Forelimb muscle (tissue), 1 donor: Measurements from ENCODE around the gene NAP1L4. TPM values are rescaled to one million over a fixed set of nuclear protein-coding genes. Genes with fewer than 3 reads are reported as not detected.

Source experiments
- DNase-seq: peaks from one replicate; pipeline ENCODE4 v3.0.0-alpha.2; 2013; ENCODE audit warnings: low read depth
- polyA plus RNA-seq: library from polyadenylated mRNA; unstranded; fragments of 120-200 nt; gene quantifications from one replicate; pipeline ENCODE4 v1.2.1, GENCODE V29; 2013; ENCODE audit not compliant: insufficient read length

The NAP1L4 gene
- polyA plus RNA-seq, 1 donor, result 110 TPM

DNA sequence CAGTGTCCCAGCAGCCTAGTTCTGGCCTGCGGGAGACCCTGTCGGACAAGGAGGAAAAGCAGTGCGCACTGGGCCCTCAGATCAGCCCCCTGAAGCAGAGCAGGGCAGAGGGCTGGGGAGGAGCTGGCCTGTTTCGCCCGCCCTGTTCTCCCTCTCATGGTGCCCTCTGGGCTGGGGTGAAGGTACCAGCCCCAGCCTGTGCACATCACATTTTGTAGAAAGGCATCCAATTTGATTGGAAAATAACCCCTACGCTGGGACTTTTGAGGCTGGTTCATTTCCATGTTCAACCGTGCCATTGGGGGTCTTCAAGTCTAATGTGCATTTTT lies 832 bp upstream of the NAP1L4 start:
- no peak for DNase-seq

DNA sequence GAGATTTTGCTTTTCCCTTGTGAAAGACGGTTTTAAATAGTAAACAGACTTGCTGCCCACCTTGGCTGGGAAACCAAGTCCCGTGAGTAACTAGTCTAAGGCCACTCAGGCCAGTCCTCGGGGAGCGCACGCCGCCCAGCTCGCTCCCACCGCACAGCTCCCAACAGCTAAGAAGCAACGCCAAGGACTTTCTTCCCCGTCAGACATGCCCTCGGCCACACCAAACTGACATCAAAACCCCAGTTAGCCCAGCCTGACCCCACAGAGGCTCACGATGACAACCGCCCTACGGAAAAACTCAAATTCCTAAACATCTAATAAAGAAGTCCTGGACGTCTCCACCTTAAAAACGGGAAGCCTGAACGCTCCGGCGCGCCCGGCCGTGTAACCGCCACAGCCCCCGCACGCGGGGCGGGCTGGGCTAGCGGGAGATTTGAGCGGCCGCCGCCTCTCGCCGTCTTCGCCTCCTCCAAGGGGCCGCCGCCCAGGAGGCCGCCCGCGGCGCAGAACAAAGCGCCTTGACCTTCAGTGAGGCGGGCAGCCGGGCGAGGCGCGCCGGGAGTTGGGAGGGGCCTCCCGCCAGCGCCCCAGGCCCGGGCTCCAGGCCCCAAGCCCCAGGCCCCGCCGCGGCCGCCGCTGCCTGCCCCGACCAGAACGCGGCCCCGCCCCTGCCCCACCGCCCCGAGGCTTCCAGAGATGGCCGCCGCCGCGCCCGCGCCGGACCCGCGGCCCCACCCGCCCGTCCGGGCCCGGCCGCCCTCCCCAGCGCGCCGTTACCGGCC lies 486 bp downstream of the NAP1L4 start:
- DNase-seq, result no peak

DNA sequence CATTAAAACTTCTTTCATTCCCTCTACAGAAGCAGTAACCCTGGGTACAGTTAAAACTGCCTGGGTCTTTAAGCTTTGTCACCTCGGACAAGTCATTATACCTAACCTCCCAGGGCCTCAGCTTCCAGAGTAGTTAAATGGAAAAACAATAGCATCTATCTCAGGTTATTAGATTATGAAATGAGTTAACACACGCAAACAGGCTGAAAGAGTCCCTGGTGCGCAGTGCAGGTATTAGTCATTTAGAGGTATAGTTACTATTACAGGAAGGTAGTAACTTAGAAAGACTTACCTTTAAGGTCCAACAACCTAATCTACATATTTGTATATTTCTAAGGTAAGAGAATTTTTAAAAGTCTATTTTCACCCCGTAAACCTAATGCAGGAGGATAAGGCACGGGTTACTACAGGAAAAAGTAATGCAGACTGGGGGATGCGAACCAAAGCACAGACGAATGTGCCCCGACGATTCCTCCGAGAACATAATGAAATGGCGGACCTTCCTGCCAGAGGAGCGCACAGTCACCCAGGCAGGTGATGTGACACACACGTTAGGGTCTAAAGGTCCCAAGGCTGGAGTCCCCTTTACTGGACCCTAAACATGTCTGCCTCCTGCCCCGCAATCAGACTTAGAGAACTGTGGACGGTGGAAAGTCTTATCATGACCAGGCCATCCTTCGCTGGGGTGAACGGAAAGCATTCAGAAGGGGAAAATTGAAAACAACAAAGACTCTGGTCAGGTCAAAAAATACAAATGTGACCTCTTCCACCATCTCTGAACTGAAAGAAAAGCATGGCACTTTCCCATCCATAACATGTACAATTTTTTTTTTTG lies 1.3 kb downstream of the NAP1L4 start:
- no peak for DNase-seq

DNA sequence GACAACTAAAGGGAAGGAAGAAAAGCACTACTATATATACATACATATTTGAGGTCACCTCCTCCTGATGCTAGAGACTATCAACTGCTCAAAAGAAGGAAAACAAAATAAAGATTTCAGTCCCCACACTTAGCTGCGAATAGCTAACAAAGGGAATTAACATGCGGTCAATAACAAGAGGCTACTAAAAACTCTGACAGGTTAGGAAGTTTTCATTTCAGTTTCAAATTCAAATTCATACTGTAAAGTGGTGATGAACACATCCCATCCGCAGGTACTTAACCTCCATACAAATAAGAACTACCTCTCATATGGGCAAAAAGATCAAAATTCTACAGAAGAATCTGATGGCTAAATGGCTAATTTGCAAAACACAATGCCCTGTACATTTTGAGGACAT lies 2.6 kb downstream of the NAP1L4 start:
- DNase-seq, result no peak

DNA sequence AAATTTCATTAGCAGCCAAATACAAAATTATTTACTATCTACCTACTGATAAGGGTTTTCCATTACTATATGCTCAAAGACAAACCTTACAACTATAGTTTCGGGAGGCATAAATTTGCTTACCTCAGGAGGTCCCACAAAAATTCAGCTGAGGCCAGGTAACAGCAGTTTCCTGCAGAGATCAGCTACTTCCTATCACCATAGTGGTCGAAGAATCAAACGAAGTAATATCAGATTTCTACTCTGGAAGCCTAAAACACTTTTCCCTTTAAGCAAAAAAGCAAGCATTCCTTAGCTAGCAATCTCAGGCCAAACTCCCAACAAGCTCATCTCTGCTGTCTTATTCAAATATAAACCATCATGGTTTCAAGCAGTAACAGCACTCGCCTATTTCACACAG lies 3.1 kb downstream of the NAP1L4 start:
- no peak for DNase-seq

DNA sequence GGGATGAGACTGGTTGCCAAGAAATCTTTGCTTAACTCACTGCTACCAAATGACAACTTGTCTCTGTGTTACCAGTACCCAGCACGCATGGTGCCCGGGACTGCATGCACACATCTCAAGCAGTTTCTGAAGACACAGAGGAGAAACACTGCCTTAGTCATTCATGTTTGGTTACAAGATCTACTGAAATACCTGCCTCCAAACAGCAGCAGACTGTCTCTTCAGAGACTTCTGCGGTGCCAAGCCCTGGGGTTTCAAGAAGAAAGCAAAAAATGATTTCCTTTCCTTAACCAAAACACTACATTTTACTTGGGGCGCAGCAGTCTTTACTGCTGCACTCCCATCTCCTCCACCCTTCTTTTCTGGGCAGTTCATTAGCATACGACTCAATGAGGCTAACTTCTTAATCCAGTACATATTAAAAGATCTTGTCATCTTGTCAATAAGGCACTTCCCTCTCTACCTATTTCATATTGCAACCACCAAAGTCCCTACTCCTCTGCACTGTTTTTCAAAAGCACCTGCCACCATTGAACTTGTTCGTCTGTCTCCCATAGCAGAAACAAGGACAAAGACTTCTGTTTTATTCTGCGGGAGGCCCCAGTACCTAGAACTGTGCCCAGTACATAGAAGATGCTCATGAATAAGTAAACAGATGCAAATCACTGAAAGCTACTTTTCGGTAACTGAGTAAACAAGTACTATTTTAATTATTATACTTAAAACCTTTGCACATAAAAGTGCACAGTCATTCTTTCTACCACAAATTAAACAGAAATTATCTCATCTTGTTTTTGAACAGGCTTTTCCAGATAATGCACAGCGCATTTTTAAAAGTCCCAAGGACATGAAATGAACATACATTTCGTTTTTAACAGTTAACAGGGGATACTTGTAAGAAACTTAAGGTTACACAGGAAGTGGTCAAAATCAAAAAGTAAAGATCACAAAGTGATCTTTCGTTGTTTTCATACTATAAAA lies 4.0 kb downstream of the NAP1L4 start:
- DNase-seq, result no peak

DNA sequence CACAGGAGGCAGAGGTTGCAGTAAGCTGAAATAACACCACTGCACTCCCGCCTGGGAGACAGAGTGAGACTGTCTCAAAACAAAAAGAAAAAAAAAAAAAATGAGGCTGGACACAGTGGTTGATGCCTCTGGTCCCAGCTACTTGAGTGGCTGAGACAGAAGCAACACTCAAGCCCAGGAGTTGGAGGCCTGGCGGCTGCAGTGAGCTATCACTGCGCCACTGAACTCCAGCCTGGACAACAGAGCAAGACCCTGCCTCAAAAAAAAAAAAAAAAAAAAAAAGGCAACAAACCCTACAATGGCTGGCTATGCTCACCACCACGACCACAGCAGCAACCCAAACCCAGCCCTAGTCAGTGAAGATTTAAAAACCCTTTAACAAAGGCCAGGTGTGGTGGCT lies 8.2 kb downstream of the NAP1L4 start:
- no peak for DNase-seq

DNA sequence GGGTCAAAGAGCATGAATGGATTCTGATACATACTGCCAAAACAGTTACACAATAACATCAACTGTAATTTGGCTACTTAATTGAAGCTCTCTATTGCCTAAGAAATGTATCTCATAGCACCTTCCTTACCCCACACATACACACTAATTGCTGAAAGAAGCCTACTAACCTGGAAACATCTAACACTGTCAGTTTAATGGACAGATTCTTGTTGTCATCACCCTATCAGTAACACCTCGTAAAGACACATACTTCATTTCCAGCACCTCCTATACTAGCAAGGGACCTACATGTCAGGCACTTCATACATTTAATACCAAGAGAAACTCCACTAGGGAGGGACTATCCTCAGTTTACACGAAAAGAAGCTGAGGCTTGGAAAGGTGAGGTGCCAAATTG lies 9.9 kb downstream of the NAP1L4 start:
- no peak for DNase-seq

DNA sequence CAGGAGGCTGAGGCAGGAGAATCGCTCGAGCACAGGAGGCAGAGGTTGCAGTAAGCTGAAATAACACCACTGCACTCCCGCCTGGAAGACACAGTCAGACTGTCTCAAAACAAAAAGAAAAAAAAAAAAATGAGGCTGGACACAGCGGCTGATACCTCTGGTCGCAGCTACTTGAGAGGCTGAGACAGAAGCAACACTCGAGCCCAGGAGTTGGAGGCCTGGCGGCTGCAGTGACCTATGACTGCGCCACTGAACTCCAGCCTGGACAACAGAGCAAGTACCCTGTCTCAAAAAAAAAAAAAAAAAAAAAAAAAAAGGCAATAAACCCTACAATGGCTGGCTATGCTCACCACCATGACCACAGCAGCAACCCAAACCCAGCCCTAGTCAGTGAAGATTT lies 11.0 kb downstream of the NAP1L4 start:
- no peak for DNase-seq

DNA sequence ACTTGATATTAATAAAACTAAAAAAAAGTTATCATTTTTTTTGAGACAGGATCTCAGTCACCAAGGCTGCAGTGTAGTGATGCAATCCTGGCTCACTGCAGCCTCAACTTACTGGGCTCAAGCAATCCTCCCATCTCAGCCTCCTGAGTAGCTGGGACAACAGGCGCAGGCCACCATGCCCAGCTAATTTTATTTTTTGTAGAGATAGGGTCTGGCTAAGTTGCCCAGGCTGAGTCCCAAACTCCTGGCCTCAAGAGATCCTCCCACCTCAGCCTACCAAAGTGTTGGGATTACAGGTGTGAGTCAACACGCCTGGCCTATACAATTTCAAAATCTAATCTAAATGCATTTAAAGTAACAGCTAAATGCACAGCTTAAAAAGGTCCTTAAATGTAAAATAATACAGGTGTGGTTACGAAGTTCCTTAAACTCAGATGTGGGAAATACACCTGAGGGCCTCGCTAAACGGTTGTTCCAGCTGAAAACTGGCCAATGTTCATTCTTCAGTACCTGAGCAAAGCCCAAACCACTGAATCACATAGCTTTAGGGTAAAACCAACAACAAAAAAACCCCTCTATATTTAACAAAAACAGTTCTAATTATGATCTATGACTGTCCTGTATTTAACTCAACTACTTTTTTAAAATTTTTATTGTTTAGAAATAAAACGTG lies 11.8 kb downstream of the NAP1L4 start:
- DNase-seq, result no peak

DNA sequence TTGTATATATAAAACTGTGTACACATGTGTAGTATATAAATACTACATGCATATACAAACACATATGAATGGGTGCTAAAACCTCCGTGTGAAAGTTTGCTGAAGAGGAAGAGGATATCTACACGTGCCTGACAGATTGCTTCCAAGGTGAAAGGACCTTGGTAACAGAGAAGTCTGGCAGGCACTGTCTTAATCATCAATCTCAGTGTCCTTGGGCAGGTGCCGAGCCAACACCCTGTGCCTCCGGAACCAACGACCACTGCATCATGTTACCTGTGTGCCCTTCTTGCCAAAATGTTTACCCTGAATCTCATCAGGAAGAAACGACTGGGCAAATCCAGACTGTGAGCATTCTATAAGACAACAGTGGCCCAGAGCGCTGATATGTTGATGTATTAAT lies 15.0 kb downstream of the NAP1L4 start:
- DNase-seq, result no peak

DNA sequence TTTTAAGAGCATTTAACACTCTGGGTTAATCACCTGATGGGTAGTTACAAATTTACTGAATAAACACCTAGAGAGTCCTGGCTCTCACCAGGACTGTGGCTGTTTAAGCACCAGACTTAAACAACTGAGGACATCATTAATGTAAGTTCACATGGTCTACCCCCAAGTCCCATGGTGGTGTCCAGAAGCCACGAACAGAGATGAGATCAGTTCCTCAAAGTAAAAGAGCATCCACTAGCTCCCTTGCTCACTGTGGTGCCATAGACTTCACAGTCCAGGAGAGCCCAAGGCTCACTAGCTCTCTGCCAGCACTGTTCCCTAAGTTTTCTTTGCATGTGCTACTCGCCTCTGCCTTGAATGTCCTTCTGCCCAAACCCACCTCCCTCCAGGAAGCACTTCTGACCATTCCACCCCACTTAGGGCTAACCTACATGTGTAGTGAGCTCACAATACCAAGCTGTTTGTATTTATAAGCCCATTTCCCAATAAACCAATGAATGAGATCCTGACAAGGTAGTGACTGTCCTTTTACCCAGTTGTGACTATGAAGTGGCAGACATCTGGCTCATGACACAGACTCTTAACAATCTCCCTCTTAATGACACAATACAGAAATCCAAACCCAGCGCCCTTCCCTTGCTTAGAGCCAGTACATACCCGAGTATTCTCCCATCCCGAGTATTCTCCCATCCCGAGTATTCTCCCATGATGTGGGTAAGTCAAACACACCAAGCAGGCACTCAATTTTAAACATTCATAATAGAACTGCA lies 15.7 kb downstream of the NAP1L4 start:
- no peak for DNase-seq

DNA sequence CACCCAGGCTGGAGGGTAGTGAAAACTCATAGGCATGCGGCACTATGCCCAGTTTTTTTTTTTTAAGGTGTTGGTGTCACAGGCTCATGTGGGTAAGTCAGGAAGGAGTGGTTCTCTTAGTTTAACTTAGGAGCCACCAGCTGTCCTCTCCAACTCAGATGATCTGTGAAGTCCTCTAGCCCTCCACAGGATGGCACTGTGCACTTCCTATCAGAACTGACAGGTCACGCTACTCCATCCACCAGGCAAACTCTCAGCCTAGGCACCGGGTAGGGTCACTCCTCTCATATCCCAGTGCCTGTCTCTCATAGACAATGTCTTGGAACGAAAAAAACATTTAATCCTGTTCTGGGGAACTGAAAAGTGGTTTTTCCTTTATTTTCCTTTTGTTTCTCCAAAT lies 16.5 kb downstream of the NAP1L4 start:
- DNase-seq, result no peak

DNA sequence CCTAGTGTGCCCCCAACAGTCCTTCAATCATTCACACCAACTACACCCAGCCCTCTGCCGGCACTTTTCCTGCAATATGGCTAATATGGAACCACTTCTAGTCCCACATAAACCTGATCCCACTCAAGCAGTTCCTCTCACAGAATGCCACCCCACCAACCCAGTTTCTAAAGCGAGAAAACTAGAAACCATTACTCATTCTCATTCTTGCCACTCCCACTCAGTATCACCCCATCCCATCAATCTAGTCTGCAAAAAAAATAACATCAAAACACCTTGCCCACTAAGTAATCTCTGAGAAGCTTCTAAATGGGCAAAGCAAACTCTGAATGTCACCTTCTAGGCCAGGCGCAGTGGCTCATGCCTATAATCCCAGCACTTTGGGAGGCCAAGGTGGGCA lies 17.9 kb downstream of the NAP1L4 start:
- no peak for DNase-seq

DNA sequence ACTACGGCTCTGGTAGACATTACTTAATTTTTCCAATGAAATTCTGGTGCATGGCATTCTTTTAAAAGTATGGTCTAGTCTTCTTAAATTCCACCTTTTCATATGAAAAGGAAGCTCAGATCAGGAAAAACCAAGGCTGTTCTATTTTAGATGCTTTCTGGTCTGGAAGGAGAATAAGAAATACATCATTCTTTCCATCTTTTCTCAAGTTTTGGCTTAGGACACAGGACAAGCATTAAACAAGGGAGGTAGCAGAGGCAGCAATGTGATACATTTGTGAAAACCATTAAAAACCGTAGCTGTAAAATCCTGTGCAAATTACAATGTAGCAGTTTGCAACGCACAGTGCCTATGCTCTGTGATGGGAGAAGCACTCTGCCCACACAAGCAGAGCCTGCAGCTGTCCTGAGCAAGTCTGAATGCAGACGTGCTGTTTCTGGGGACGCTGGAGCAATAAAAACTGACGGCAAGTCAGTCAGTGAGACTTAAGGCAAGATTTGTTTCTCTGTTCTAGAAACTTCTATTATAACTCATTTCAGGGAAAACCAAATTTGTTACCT lies 23.7 kb downstream of the NAP1L4 start:
- DNase-seq, result no peak

DNA sequence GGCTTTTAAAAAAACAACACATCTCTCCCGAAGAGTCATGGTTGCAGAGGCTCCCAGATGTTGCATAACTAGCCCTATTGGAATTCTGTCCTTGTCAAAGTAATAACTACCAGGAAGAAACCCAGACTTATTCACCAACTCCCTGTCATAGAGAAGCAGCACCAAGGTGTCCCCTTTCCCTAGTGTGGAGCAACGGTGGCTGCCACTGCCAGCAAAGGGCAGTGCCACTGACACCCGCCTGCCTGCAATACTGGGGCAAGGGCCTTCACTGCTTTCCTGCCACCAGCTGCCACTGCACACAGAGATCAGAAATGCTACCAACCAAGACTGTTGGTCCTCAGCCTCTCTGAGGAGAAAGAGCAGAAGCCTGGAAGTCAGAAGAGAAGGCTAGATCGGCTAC lies 27.3 kb downstream of the NAP1L4 start:
- DNase-seq, result no peak

DNA sequence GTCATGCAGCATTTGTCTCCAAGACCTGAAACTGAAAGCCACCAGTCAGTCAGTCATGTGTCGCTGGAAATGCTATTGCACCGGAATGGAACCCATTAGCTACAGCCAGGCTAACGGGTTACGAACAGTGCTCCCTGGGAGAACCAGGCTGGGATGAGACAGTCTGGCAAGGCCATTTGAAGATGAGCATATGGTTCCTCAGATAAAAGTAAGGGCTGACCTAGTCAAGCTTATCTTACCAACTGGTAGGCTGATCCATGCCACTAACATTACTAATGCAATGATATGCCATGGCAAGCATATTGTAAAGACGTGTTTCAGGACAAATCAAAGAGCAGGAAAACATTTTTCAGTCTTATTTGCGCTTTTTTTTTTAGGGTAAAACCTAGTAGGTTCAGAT lies 28.4 kb downstream of the NAP1L4 start:
- no peak for DNase-seq

DNA sequence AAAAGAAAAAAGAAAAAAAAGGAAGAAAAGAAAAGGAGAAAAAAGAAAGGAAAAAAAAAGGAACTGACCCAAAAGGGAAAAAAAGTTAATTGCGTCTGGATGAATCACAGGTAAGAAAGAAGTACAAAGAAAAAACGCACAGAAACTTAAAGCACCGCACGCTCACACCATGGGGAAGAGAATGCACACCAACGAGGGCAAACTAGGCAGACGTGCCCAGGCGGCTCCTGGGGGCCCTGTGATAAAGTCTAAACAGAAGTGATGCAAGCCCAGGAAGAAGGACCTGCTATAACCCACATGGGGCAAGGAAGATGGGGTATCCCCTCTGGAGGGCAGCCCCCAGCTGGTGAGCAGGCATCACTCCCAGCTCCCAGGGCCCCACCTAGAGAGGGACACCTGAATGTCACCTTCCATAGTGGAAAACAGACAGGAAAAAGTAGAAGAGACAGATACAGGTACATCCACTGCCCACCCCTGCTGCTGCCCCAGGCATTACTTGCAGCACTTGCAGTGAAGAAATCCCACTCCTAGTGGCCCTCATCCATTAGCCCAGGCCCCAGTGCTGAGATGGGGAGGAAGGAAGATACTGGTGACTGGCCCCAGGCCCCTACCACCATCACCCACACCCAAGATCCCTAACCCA lies 28.9 kb downstream of the NAP1L4 start:
- no peak for DNase-seq

DNA sequence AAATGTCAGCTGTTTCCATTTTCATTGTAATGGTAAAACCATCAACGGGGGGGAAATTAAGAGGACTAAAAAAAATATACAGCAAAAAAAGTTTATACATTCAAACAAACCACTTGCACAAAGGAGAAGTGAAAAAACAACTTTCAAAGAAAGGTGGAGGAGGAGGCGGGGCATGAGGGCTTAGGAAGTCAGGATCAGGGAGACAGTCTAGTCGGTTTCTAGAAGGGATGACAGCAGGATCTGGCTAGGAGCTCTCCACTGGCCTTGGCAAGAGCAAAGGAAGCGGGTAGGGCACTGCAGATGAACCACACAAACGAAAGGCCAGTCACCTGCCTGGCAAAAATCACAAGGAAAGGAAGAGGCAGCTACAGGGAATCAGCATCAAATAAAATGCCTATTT lies 31.0 kb downstream of the NAP1L4 start:
- no peak for DNase-seq

DNA sequence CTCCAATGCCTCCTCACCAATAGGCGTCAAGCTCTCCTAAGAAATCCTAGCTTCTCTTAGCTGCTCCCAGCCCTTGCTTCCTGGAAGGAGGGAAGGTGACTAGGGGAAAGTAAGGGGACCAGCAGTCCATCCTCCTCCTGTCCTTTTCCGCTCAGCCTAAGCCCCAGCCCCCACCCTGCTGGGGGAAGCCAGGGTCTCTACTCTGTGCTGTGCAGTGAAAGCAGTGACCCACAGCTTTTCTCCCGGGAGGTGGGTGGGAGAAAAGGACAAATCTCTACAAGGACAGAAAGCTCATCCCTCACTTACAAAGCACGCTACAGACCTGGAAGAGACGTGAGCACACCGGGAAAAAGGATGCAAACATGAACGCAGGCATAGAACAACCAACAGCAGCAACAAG lies 32.0 kb downstream of the NAP1L4 start:
- DNase-seq, result no peak
